A549 (cell line): Measurements from ENCODE around the gene CAPN9. TPM values are rescaled to one million over a fixed set of nuclear protein-coding genes. Genes with fewer than 3 reads are reported as not detected.

ENCODE experiments used
- ATAC-seq, 2 experiments: fragments of 200-7000 bp in 1 of 2; fragments of >200 bp in 1 of 2; cut with Nextera tagmentation in 1 of 2; cut with Tn5 transposase in 1 of 2; 3 replicates each; pipeline versions ENCODE4 v1.8.0 to v1.9.1; 2018 to 2020; ENCODE audit warnings: mild to moderate bottlenecking in 1 of 2, moderate library complexity in 1 of 2
- CTCF ChIA-PET: fragments of 300-600 bp; sonication (Branson Sonifier 250); formaldehyde crosslinking; extraction: SDS; loops from one replicate; lab custom pipeline; 2021; ENCODE audit warnings: antibody characterized with exemption, inconsistent platforms; lab: Yijun Ruan, JAX
- POLR2A ChIA-PET: fragments of 350-600 bp; formaldehyde crosslinking; extraction: SDS; loops from one replicate; lab custom pipeline; 2021; ENCODE audit warnings: antibody characterized with exemption, inconsistent platforms; lab: Yijun Ruan, JAX
- DNase-seq, 2 experiments: peaks; one replicate each; pipeline versions ENCODE4 v3.0.0 to v3.0.0-alpha.2; 2011 to 2016; ENCODE audit warnings: low read depth in 1 of 2, low spot score in 1 of 2
- FAIRE-seq: peaks from 2 replicates; lab custom pipeline; 2011; peaks lifted over from hg19 to GRCh38; lab: Jason Lieb, UNC
- H3K27ac ChIP-seq, 2 experiments: fragments of >200 bp; sonication (Bioruptor Twin); formaldehyde crosslinking; 3 replicates each; pipeline ENCODE4 v1.5.1; 2016 to 2017
- H3K4me1 ChIP-seq: fragments of >200 bp; sonication (Bioruptor Twin); formaldehyde crosslinking; 3 replicates; pipeline ENCODE4 v1.6.1; 2016
- H3K4me2 ChIP-seq: fragments of >200 bp; sonication (Bioruptor Twin); formaldehyde crosslinking; 3 replicates; pipeline ENCODE4 v1.6.1; 2016
- H3K4me3 ChIP-seq: fragments of >200 bp; sonication (Bioruptor Twin); formaldehyde crosslinking; 3 replicates; pipeline ENCODE4 v1.5.1; 2016
- H3K9me3 ChIP-seq: fragments of >200 bp; sonication (Bioruptor Twin); formaldehyde crosslinking; 3 replicates; pipeline ENCODE4 v1.6.1; 2016
- CBX2 ChIP-seq: fragments of 200-600 bp; sonication (generic); IDR thresholded peaks from 2 replicates; pipeline ENCODE4 v1.6.1; 2016; ENCODE audit warnings: low read depth, mild to moderate bottlenecking, borderline replicate concordance
- CBX8 ChIP-seq: fragments of 200-600 bp; sonication (generic); IDR thresholded peaks from 2 replicates; pipeline ENCODE4 v1.6.1; 2016
- CHD2 ChIP-seq: fragments of 150-350 bp; IDR thresholded peaks from 2 replicates; pipeline ENCODE4 v1.6.1; 2014; ENCODE audit warnings: low read length; ENCODE audit not compliant: partially characterized antibody
- CTCF ChIP-seq: fragments of >200 bp; sonication (Bioruptor Twin); formaldehyde crosslinking; IDR thresholded peaks from 3 replicates; pipeline ENCODE4 v1.5.1; 2016
- EHF ChIP-seq: fragments of 250-450 bp; sonication (Bioruptor Pico); IDR thresholded peaks from 2 replicates; pipeline ENCODE4 v1.5.0; 2020; ENCODE audit warnings: mild to moderate bottlenecking
- EHMT2 ChIP-seq: fragments of 200-600 bp; sonication (generic); IDR thresholded peaks from 2 replicates; pipeline ENCODE4 v1.6.1; 2016; ENCODE audit warnings: antibody characterized with exemption, low read depth, mild to moderate bottlenecking, moderate library complexity
- ESRRA ChIP-seq: fragments of 150-350 bp; IDR thresholded peaks from 2 replicates; pipeline ENCODE4 v1.6.1; 2014; ENCODE audit warnings: mild to moderate bottlenecking, low read length, borderline replicate concordance
- FOSB ChIP-seq: fragments of 250-450 bp; sonication (Bioruptor Pico); IDR thresholded peaks from 2 replicates; pipeline ENCODE4 v1.5.0; 2020; ENCODE audit warnings: mild to moderate bottlenecking, moderate library complexity
- FOSL2 ChIP-seq, 2 experiments: fragments of 450-650 bp in 1 of 2; fragments of >200 bp in 1 of 2; sonication (Bioruptor Twin) in 1 of 2; formaldehyde crosslinking; IDR thresholded peaks; 2 replicates each; pipeline versions ENCODE4 v1.5.0 to v1.6.1; 2016 to 2020; ENCODE audit warnings: mild to moderate bottlenecking in 1 of 2, moderate library complexity in 1 of 2
- JUNB ChIP-seq: fragments of >200 bp; sonication (Bioruptor Twin); formaldehyde crosslinking; IDR thresholded peaks from 2 replicates; pipeline ENCODE4 v1.6.1; 2016
- KDM5A ChIP-seq: fragments of 200-600 bp; sonication (generic); IDR thresholded peaks from 2 replicates; pipeline ENCODE4 v1.6.1; 2016; ENCODE audit warnings: antibody characterized with exemption, mild to moderate bottlenecking
- MAX ChIP-seq: IDR thresholded peaks from 2 replicates; pipeline ENCODE4 v1.6.1; 2012
- MAZ ChIP-seq: fragments of 150-350 bp; IDR thresholded peaks from 2 replicates; pipeline ENCODE4 v1.6.1; 2014; ENCODE audit warnings: antibody characterized with exemption, low read depth, low read length, borderline replicate concordance
- MYC ChIP-seq: IDR thresholded peaks from 2 replicates; pipeline ENCODE4 v1.6.1; 2012; ENCODE audit warnings: mild to moderate bottlenecking, inconsistent platforms, low read length, improper control_type of control experiment, borderline replicate concordance
- NFE2L2 ChIP-seq: fragments of 150-350 bp; conservative IDR thresholded peaks from 2 replicates; pipeline ENCODE4 v1.6.1; 2014; ENCODE audit warnings: low read length
- POLR2AphosphoS2 ChIP-seq: conservative IDR thresholded peaks from 2 replicates; pipeline ENCODE4 v1.6.1; 2012; ENCODE audit warnings: low read length, improper control_type of control experiment, inconsistent platforms
- RAD21 ChIP-seq, 2 experiments: fragments of >200 bp in 1 of 2; sonication (Bioruptor Twin) in 1 of 2; formaldehyde crosslinking in 1 of 2; IDR thresholded peaks in 1 of 2; conservative IDR thresholded peaks in 1 of 2; 2 replicates in 1 of 2; 3 replicates in 1 of 2; pipeline ENCODE4 v1.6.1; 2012 to 2018; ENCODE audit warnings: inconsistent platforms in 1 of 2
- RCOR1 ChIP-seq: fragments of 150-350 bp; IDR thresholded peaks from 2 replicates; pipeline ENCODE4 v1.6.1; 2014; ENCODE audit warnings: antibody characterized with exemption, low read length, low read depth
- ZFP36 ChIP-seq: fragments of 450-650 bp; IDR thresholded peaks from 2 replicates; pipeline ENCODE4 v1.6.1; 2014; ENCODE audit warnings: borderline replicate concordance; ENCODE audit not compliant: partially characterized antibody
- WGBS: methylation state at CpG from one replicate; pipeline ENCODE4 v1.1.6; 2017; ENCODE audit errors: missing lambda C conversion rate; 5-methylcytosine and 5-hydroxymethylcytosine counted together
- polyA plus RNA-seq, 4 experiments: library from polyadenylated mRNA; depleted of rRNA in 3 of 4; stranded (reverse); fragments of >200 nt; fragmentation: RNase III in 1 of 4; extraction: RNeasy Plus Mini Kit Qiagen cat#74134 plus additional on column Dnase treatment in 1 of 4; gene quantifications; 2 replicates in 3 of 4; 3 replicates in 1 of 4; pipeline ENCODE4 v1.2.3, GENCODE V29; 2011 to 2017
- TF ChIP-seq, protein P1 (sequence below): fragments of >200 bp; sonication (Bioruptor Twin); formaldehyde crosslinking; IDR thresholded peaks from 3 replicates; pipeline ENCODE4 v1.6.1; 2016

The CAPN9 gene
- polyA plus RNA-seq, 2 of the 4 experiments (the other 2 are of a cell fraction), result not detected

- TF ChIP-seq CTCF, result no peak
These were observed 33.9 kb downstream of the CAPN9 start (continued) for GRCh38 chr1:230781131-230781530.

- WGBS, result 49% methylated on average over 3 of the region's 3 CpGs
- FAIRE-seq (no peak), DNase-seq (no peak), ATAC-seq (no peak)
- no peaks in the 10 kb centered on the region for H3K4me1 ChIP-seq
- CTCF ChIA-PET, result interaction anchor here (1.4 kb wide), 1 partner anchor 18 kb away, joined by 3 read pairs; no protein-coding TSS in a partner anchor
- H3K4me3 ChIP-seq, result no peak overlapping the region
- POLR2A ChIA-PET, result no interaction called here
- no peaks in the 10 kb centered on the region for H3K9me3 ChIP-seq
- TF ChIP-seq FOSL2 (IDR thresholded peaks at IDR 0.05), result no peak
- no peak for TF ChIP-seq FOSL2 (CRISPR knock-in tag; IDR thresholded peaks at IDR 0.05)
- no peak for TF ChIP-seq KDM5A
- TF ChIP-seq EHF, result no peak
- TF ChIP-seq JUNB, result no peak
- TF ChIP-seq FOSB (CRISPR knock-in tag), result no peak
- TF ChIP-seq ZFP36, result no peak
- no peak overlapping the region for H3K27ac ChIP-seq
- no peak overlapping the region for H3K4me2 ChIP-seq
These were observed 34.4 kb downstream of the CAPN9 start for GRCh38 chr1:230781594-230781993.

GRCh38 chr1:230784163-230784562 is 37.0 kb downstream of the CAPN9 start:
- Histone ChIP-seq H3K4me3 (no peak overlapping the region), H3K4me2 (no peak overlapping the region), H3K27ac (no peak overlapping the region), H3K9me3 (no peaks in the 10 kb centered on the region), H3K4me1 (no peaks in the 10 kb centered on the region)
- DNase-seq, result no peak
- ATAC-seq, result no peak
- ChIA-PET POLR2A (no interaction called here), CTCF (interaction anchor here (1.3 kb wide), 2 partner anchors 11 to 14 kb away, joined by 3 to 6 read pairs; no protein-coding TSS in a partner anchor)
- WGBS, result 32% methylated on average over 2 of the region's 2 CpGs
- FAIRE-seq, result no peak
- TF ChIP-seq MAZ (no peak), MAX (no peak)

DNA sequence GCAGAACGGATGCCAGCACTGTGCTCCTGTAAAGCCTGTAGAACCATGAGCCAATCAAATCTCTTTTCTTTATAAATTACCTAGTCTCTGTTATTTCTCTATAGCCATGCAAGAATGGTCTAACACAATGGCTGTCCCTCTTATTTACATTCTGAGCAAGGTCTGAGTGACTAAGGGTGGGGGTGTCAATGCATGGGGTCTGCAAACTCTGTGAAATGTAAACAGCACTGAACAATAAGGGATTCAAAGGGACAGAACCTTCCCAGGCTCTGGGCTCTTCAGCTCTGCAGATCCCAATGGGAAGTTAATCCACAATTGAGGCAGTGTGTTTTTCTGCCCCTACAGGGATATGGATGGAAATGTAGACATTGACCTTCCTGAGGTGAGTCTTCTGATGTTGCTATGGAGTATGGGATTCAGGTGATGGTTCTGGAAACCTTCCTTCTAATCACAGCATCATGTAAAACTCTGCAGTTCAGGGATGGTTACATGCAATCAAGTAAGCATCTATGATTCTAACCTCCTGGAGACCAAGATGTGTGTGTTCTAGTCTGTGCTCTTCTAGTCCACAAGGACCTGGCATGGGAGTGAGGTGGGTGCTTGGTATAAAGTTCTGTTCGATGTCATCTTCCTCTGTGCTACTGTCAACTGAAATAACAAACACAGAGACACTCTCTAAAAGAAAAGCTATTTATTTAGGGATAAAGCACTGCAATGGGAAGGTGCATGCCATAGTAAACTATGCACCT is 38.6 kb downstream of the CAPN9 start:
- ChIA-PET CTCF (interaction anchor here (0.8 to 3.5 kb wide), 2 partner anchors 12 to 193 kb away, joined by 3 to 28 read pairs; partner anchors contain the start of genes ARV1 and TTC13), POLR2A (no interaction called here)
- no peak for DNase-seq
- H3K4me1 ChIP-seq, result no peaks in the 10 kb centered on the region
- no peak overlapping the region for H3K4me3 ChIP-seq
- H3K9me3 ChIP-seq, result no peaks in the 10 kb centered on the region
- 7% methylated on average over 2 of the region's 2 CpGs for WGBS
- no peak overlapping the region for H3K27ac ChIP-seq
- no peak for ATAC-seq
- TF ChIP-seq CHD2, result no peak
- no peak for TF ChIP-seq KDM5A
- no peak for TF ChIP-seq CBX8
- TF ChIP-seq RAD21 (conservative IDR thresholded peaks at IDR 0.05 in 1 of 2, IDR thresholded peaks at IDR 0.05 in 1 of 2), result no peak
- no peak for TF ChIP-seq MYC
- no peak for TF ChIP-seq EHMT2
- no peak for FAIRE-seq
- H3K4me2 ChIP-seq, result no peak overlapping the region

- CTCF ChIA-PET, result interaction anchor here (0.8 to 3.5 kb wide), 3 partner anchors 11 to 192 kb away, joined by 3 to 28 read pairs (median 5); partner anchors contain the start of genes ARV1 and TTC13
- ATAC-seq (no peak), FAIRE-seq (no peak)
These were observed 39.2 kb downstream of the CAPN9 start for GRCh38 chr1:230786385-230786753.

More at GRCh38 chr1:230786385-230786753, 39.2 kb downstream of the CAPN9 start:
- POLR2A ChIA-PET, result no interaction called here
- whole genome bisulfite sequencing, result 62% methylated on average over 3 of the region's 3 CpGs
- no peak overlapping the region for H3K4me2 ChIP-seq
- DNase-seq, result no peak
- no peak overlapping the region for H3K4me3 ChIP-seq
- H3K27ac ChIP-seq, result no peak overlapping the region
- H3K4me1 ChIP-seq, result no peaks in the 10 kb centered on the region
- TF ChIP-seq FOSB (CRISPR knock-in tag), result no peak
- TF ChIP-seq CBX2, result no peak
- TF ChIP-seq MAX, result no peak
- no peak for TF ChIP-seq ESRRA
- TF ChIP-seq, protein P1, sequence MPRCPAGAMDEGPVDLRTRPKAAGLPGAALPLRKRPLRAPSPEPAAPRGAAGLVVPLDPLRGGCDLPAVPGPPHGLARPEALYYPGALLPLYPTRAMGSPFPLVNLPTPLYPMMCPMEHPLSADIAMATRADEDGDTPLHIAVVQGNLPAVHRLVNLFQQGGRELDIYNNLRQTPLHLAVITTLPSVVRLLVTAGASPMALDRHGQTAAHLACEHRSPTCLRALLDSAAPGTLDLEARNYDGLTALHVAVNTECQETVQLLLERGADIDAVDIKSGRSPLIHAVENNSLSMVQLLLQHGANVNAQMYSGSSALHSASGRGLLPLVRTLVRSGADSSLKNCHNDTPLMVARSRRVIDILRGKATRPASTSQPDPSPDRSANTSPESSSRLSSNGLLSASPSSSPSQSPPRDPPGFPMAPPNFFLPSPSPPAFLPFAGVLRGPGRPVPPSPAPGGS, result no peak
- no peak for TF ChIP-seq NFE2L2
- TF ChIP-seq RAD21 (conservative IDR thresholded peaks at IDR 0.05 in 1 of 2, IDR thresholded peaks at IDR 0.05 in 1 of 2), result no peak
- no peak for TF ChIP-seq CHD2
- no peak for TF ChIP-seq POLR2AphosphoS2
- TF ChIP-seq RCOR1, result no peak
- H3K9me3 ChIP-seq, result no peaks in the 10 kb centered on the region
